Epithelial cell of proximal tubule (primary cell): ENCODE results near the gene NFASC. TPM values are rescaled to one million over a fixed set of nuclear protein-coding genes. Genes with fewer than 3 reads are reported as not detected.

Source experiments
- DNase-seq: peaks from one replicate; pipeline ENCODE4 v3.0.0-alpha.2; 2011; ENCODE audit warnings: low read depth
- H3K4me3 ChIP-seq: 2 replicates; pipeline ENCODE4 v1.5.1; 2011; ENCODE audit warnings: low read depth, mild to moderate bottlenecking, low read length
- CTCF ChIP-seq: conservative IDR thresholded peaks from 2 replicates; pipeline ENCODE4 v1.5.1; 2012; ENCODE audit warnings: low read depth, mild to moderate bottlenecking, low read length
- total RNA-seq: library from RNA; depleted of rRNA; stranded (reverse); fragments of >200 nt; gene quantifications from 2 replicates; pipeline ENCODE4 v1.2.3, GENCODE V29; 2015

NFASC gene
- total RNA-seq, 1 donor from 2014 or later: 0.29 TPM

GRCh38 chr1:204867203-204867602, 3.5 kb upstream of the NFASC start:
- no peak for DNase-seq

GRCh38 chr1:204867666-204868339, 2.9 kb upstream of the NFASC start:
- no peak for TF ChIP-seq CTCF

More at GRCh38 chr1:204867203-204867602, 3.5 kb upstream of the NFASC start:
- no peak overlapping the region for H3K4me3 ChIP-seq
- TF ChIP-seq CTCF: no peak

GRCh38 chr1:204868340-204868700, 2.3 kb upstream of the NFASC start:
- no peak for TF ChIP-seq CTCF
- no peak overlapping the region for H3K4me3 ChIP-seq
- DNase-seq: no peak

More at GRCh38 chr1:204867666-204868339, 2.9 kb upstream of the NFASC start:
- DNase-seq: no peak
- no peak overlapping the region for H3K4me3 ChIP-seq

GRCh38 chr1:204869097-204869496, 1.6 kb upstream of the NFASC start:
- DNase-seq: no peak
- no peak for TF ChIP-seq CTCF
- H3K4me3 ChIP-seq: no peak overlapping the region

GRCh38 chr1:204871405-204872037, 859 bp downstream of the NFASC start:
- no peak overlapping the region for H3K4me3 ChIP-seq
- TF ChIP-seq CTCF: no peak
- no peak for DNase-seq

GRCh38 chr1:204872262-204872881, 1.7 kb downstream of the NFASC start:
- H3K4me3 ChIP-seq: no peak overlapping the region
- no peak for TF ChIP-seq CTCF
- DNase-seq: no peak
